Activated B cell treated with CpG ODN at 0.5 μM for 24 hours (primary cell): Measurements from ENCODE around the gene SLC25A12. TPM values are rescaled to one million over a fixed set of nuclear protein-coding genes. Genes with fewer than 3 reads are reported as not detected.

Experiments used
- ATAC-seq: fragments of 200-7000 bp; cut with Tn5 transposase; one replicate; pipeline ENCODE4 v1.10.0; 2021; ENCODE audit warnings: low read depth, mild to moderate bottlenecking, moderate library complexity
- CTCF ChIA-PET: fragments of 350-600 bp; sonication (Branson Sonifier 250); formaldehyde crosslinking; loops from one replicate; lab custom pipeline; 2021; ENCODE audit warnings: antibody characterized with exemption; lab: Charles Lee
- POLR2A ChIA-PET: fragments of 350-600 bp; sonication (Branson Sonifier 250); formaldehyde crosslinking; loops from one replicate; lab custom pipeline; 2021; ENCODE audit warnings: antibody characterized with exemption; lab: Charles Lee
- DNase-seq: peaks from one replicate; pipeline ENCODE4 v3.0.0; 2022
- H3K27ac Mint-ChIP-seq: one replicate; pipeline ENCODE4 v1.8.0; 2020; ENCODE audit warnings: mixed read lengths
- H3K27me3 Mint-ChIP-seq: one replicate; pipeline ENCODE4 v1.8.0; 2021; ENCODE audit warnings: mixed read lengths
- H3K36me3 Mint-ChIP-seq: one replicate; pipeline ENCODE4 v1.8.0; 2021; ENCODE audit warnings: low read depth, mixed read lengths
- H3K4me1 Mint-ChIP-seq: one replicate; pipeline ENCODE4 v1.8.0; 2021; ENCODE audit warnings: mixed read lengths
- H3K4me3 Mint-ChIP-seq: one replicate; pipeline ENCODE4 v1.8.0; 2020; ENCODE audit warnings: mild to moderate bottlenecking, mixed read lengths
- H3K9me3 Mint-ChIP-seq: one replicate; pipeline ENCODE4 v1.8.0; 2020; ENCODE audit warnings: mixed read lengths
- intact Hi-C: fragments of 100-400 bp; cut with micrococcal nuclease; formaldehyde crosslinking; loops from one replicate; pipeline ENCODE4 v1.15.1; 2024
- total RNA-seq: library from RNA; stranded (reverse); gene quantifications from 2 replicates; pipeline ENCODE4 v1.2.3, GENCODE V29; 2022
- TF ChIP-seq, protein P1 (sequence below): fragments of 200-600 bp; IDR thresholded peaks from one replicate; pipeline ENCODE4 v1.8.0; 2022; ENCODE audit warnings: antibody characterized with exemption, mild to moderate bottlenecking

The SLC25A12 gene
- total RNA-seq, 1 donor from 2014 or later, result 22.2 TPM

DNA sequence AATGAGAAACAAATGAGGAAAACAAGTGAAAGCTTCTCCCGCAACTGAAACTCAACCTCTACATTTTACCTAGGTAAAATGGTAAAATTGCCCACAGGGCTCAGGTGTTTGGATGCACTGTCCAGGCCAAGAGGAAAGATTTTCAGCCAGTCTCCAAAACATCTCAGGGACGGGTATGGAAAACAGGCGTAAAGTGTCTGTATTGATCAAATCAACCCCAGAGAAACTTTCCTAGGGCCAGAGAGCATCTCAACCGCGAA is 27.9 kb upstream of the SLC25A12 start:
- ChIA-PET CTCF (interaction anchor here (1.0 to 1.5 kb wide), 2 partner anchors 28 to 181 kb away, joined by 3 to 5 read pairs; partner anchors contain the start of genes DLX2 and SLC25A12), POLR2A (interaction anchor here (0.9 to 2.6 kb wide), 5 partner anchors 25 to 235 kb away, joined by 3 to 23 read pairs (median 5); partner anchors contain the start of genes DYNC1I2 and SLC25A12)
- H3K4me1 Mint-ChIP-seq, result peaks cover 30% of the 10 kb centered on the region
- H3K9me3 Mint-ChIP-seq, result no peaks in the 10 kb centered on the region
- DNase-seq (no peak), ATAC-seq (peak; percentile 19)
- H3K4me3 Mint-ChIP-seq, result peak overlapping the region; percentile 100
- TF ChIP-seq, protein P1, sequence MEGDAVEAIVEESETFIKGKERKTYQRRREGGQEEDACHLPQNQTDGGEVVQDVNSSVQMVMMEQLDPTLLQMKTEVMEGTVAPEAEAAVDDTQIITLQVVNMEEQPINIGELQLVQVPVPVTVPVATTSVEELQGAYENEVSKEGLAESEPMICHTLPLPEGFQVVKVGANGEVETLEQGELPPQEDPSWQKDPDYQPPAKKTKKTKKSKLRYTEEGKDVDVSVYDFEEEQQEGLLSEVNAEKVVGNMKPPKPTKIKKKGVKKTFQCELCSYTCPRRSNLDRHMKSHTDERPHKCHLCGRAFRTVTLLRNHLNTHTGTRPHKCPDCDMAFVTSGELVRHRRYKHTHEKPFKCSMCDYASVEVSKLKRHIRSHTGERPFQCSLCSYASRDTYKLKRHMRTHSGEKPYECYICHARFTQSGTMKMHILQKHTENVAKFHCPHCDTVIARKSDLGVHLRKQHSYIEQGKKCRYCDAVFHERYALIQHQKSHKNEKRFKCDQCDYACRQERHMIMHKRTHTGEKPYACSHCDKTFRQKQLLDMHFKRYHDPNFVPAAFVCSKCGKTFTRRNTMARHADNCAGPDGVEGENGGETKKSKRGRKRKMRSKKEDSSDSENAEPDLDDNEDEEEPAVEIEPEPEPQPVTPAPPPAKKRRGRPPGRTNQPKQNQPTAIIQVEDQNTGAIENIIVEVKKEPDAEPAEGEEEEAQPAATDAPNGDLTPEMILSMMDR, result no peak
- no peaks in the 10 kb centered on the region for H3K27me3 Mint-ChIP-seq
- peaks cover 15% of the 10 kb centered on the region for H3K36me3 Mint-ChIP-seq
- peak overlapping the region; percentile 99 for H3K27ac Mint-ChIP-seq
- intact Hi-C loops, result loop anchor here (1.0 to 10.0 kb wide), 8 partner anchors 28 to 993 kb away; partner anchors contain the start of genes DCAF17, DLX2, DYNC1I2 and GORASP2

DNA sequence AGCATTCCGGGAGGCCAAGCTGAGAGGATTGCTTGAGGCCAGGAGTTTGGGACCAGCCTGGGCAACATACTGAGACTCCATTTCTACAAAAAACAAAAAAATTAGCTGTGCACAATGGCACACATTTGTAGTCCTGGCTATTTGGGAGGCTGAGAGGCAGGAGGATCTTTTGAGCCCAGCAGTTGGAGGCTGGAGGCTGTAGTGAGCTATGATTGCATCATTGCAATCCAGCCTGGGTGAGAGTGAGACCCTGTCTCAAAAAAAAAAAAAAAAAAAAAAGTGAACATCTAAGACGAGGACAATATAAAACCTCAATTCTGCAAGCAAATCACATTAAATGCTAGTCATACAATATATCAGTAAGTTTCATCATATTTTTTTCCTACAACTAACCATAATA is 25.4 kb upstream of the SLC25A12 start:
- no peaks in the 10 kb centered on the region for H3K27me3 Mint-ChIP-seq
- ChIA-PET POLR2A (no interaction called here), CTCF (no interaction called here)

DNA sequence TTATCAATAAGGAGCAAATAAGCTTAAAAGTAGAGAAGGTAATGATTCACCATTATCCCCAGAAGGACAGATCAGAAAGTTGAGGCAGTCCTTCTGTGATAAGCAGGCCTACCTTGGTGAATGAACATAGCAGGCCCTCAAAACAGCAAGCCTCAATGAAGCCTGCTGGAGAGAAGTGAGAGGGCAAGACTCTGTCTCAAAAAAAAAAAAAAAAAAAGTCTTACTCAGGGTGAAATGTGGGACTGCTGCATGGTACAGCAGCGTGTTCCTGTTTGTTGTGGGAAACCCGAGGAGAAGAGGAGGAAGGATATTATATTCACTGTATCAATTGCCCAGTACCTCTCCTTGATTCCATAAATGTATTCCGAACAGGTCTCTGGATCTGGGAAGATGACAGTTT is 19.5 kb upstream of the SLC25A12 start:
- DNase-seq (no peak), ATAC-seq (no peak)
- CTCF ChIA-PET, result no interaction called here
- POLR2A ChIA-PET, result no interaction called here
- H3K36me3 Mint-ChIP-seq, result no peaks in the 10 kb centered on the region
- no peaks in the 10 kb centered on the region for H3K27me3 Mint-ChIP-seq
- intact Hi-C loops, result no loop called here
- TF ChIP-seq, protein P1, result no peak
- no peaks in the 10 kb centered on the region for H3K4me1 Mint-ChIP-seq
- no peak overlapping the region for H3K27ac Mint-ChIP-seq
- no peak overlapping the region for H3K4me3 Mint-ChIP-seq
- H3K9me3 Mint-ChIP-seq, result no peaks in the 10 kb centered on the region

More for the DNA sequence above, 25.4 kb upstream of the SLC25A12 start:
- no peaks in the 10 kb centered on the region for H3K9me3 Mint-ChIP-seq
- no peak overlapping the region for H3K4me3 Mint-ChIP-seq
- no peak overlapping the region for H3K27ac Mint-ChIP-seq
- intact Hi-C loops, result no loop called here
- TF ChIP-seq, protein P1, result no peak
- DNase-seq (no peak), ATAC-seq (no peak)
- peaks cover 7% of the 10 kb centered on the region for H3K36me3 Mint-ChIP-seq
- peaks cover 26% of the 10 kb centered on the region for H3K4me1 Mint-ChIP-seq

DNA sequence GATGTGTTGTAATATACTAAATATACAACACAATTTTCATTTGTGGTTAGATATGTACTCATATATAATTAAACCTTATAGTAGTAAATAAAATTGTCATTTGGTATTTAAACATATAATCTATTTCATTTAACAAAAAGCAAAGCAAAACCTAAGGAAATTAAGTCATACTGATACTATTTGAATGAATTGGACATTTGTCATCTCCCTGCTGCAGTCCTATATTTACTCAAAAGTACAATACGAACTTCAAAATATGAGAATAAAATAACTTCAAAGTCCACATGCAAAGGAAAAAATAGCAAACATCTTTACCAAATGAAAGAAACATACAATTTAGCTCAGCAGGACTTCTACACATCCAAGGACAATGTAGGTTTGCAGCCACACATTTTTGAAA is 16.4 kb upstream of the SLC25A12 start:
- no peaks in the 10 kb centered on the region for H3K9me3 Mint-ChIP-seq
- TF ChIP-seq, protein P1, result no peak
- H3K4me3 Mint-ChIP-seq, result no peak overlapping the region
- ATAC-seq (no peak), DNase-seq (no peak)
- no peaks in the 10 kb centered on the region for H3K36me3 Mint-ChIP-seq
- ChIA-PET POLR2A (no interaction called here), CTCF (no interaction called here)
- intact Hi-C loops, result no loop called here
- H3K4me1 Mint-ChIP-seq, result no peaks in the 10 kb centered on the region
- H3K27me3 Mint-ChIP-seq, result no peaks in the 10 kb centered on the region
- no peak overlapping the region for H3K27ac Mint-ChIP-seq

DNA sequence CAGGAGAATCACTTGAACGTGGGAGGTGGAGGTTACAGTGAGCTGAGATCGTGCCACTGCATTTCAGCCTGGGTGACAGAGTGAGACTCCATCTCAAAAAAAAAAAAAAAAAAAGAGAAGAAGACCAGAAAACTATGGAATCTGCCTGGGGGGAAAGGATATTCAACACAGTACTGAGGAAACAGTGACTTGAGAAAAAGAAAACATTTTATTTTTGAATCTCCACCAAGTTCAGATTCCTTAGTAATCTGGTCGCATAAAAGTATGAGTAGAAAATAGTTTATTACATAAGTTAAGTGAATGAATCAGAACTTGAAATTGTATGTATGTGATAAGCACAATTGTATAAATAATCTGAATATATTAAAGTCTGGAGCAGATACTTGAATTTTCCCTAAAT is 15.2 kb upstream of the SLC25A12 start:
- CTCF ChIA-PET, result no interaction called here
- H3K27me3 Mint-ChIP-seq, result no peaks in the 10 kb centered on the region
- no peaks in the 10 kb centered on the region for H3K9me3 Mint-ChIP-seq
- H3K4me3 Mint-ChIP-seq, result no peak overlapping the region
- H3K4me1 Mint-ChIP-seq, result no peaks in the 10 kb centered on the region
- DNase-seq (no peak), ATAC-seq (no peak)
- TF ChIP-seq, protein P1, result no peak
- intact Hi-C loops, result no loop called here
- no peaks in the 10 kb centered on the region for H3K36me3 Mint-ChIP-seq
- H3K27ac Mint-ChIP-seq, result no peak overlapping the region
- POLR2A ChIA-PET, result interaction anchor here (0.7 kb wide), 1 partner anchor 16 kb away, joined by 5 read pairs; no protein-coding TSS in a partner anchor
